ENCODE data around the gene DOP1A.
A peak's percentile ranks its signal among the peaks of the same experiment; 100 is the strongest.

DOP1A gene, protein sequence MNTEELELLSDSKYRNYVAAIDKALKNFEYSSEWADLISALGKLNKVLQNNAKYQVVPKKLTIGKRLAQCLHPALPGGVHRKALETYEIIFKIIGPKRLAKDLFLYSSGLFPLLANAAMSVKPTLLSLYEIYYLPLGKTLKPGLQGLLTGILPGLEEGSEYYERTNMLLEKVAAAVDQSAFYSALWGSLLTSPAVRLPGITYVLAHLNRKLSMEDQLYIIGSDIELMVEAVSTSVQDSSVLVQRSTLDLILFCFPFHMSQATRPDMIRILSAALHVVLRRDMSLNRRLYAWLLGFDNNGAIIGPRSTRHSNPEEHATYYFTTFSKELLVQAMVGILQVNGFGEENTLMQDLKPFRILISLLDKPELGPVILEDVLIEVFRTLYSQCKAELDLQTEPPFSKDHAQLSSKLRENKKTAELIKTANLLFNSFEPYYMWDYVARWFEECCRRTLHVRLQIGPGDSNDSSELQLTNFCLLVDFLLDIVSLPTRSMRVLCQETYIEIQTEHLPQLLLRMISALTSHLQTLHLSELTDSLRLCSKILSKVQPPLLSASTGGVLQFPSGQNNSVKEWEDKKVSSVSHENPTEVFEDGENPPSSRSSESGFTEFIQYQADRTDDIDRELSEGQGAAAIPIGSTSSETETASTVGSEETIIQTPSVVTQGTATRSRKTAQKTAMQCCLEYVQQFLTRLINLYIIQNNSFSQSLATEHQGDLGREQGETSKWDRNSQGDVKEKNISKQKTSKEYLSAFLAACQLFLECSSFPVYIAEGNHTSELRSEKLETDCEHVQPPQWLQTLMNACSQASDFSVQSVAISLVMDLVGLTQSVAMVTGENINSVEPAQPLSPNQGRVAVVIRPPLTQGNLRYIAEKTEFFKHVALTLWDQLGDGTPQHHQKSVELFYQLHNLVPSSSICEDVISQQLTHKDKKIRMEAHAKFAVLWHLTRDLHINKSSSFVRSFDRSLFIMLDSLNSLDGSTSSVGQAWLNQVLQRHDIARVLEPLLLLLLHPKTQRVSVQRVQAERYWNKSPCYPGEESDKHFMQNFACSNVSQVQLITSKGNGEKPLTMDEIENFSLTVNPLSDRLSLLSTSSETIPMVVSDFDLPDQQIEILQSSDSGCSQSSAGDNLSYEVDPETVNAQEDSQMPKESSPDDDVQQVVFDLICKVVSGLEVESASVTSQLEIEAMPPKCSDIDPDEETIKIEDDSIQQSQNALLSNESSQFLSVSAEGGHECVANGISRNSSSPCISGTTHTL (N-terminal part only)

DNA sequence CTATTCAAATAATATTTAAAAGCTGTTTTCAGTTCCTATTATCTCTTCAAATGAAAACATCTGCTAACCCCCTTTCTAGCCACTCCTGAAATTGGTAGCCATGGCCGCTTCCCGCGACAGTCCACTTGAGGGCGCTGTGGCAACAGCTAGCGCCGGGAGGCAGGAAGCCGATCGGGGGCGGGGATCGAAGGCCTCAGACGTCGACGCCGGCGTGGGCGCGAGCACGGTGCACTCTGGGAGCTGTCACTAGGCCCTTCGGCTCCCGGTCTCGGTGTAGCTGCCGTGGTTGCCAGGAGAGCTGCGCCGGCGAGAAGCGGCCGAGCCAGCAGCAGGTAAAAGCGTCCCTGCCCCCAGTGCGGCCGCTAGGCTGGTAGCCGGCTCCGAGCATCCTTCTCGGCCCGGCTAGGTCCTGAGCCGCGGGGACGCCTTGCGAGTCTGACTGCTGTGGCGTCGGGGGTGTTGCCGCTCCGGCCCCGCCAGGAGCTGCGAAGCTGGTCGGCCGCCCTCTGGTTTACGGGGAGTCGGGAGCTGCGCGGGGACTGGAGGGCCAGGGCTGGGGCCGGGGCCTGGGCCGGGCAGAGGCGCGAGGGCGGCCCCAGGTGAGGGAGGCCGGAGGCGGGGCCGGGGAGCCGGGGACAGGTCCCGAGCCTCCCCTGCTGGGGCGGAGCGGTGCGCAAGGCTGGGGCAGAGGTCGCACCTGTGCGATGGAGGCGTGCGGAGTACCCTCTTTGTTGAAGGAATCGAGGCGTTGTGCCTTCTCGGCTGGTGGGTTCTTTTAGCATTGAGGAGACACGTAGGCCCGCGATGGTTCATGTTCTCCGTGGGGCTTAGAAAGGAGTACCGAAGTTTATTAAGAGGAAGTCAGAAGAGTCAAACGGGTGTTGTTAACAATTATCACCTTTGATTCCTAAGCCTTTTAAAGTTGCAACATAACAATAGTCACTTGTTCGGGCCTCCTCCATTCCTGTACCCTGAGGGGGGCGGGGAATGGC lies at the start of gene DOP1A:
Gene DOP1A, plus strand, starts transcription at position 224 of the 992 bp plus-strand sequence. CDS start 29,307 bp downstream, outside the sequence.
- DNase-seq, result peak; percentile 96

DNA sequence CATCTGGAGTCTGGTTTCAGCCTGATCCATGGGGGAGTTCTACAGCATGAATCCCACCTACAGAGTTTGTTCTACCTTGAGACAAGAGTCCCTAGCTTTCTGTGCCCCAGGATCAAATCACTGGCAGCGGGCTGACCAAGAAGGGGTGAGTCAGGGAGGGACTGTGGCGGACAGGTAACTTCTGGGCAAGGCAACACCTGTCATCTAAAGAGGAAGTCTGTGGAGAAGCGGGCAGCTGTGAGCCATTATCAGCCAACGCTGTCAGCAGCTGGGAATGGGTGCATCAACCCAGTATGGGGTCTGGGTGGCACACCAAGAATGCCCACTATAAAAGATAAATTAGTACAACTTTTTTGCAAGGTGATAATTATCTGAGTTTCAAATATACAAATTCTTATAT lies 47.7 kb upstream of the DOP1A start:
- no peak for DNase-seq

DNA sequence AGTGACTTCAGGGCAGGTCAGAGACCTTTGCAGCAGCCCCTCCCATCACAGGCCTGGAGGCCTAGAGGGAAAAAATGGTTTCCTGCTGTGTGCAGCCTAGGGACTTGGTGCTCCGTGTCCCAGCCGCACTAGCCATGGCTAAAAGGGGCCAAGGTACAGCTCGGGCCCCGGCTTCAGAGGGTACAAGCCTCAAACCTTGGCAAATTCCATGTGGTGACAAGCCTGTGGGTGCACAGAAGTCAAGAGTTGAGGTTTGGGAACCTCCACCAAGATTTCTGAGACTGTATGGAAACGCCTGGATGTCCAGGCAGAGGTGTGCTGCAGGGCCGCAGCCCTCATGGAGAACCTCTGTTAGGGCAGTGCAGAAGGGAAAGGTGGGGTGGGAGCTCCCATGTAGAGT lies 35.8 kb upstream of the DOP1A start:
- no peak for DNase-seq

DNA sequence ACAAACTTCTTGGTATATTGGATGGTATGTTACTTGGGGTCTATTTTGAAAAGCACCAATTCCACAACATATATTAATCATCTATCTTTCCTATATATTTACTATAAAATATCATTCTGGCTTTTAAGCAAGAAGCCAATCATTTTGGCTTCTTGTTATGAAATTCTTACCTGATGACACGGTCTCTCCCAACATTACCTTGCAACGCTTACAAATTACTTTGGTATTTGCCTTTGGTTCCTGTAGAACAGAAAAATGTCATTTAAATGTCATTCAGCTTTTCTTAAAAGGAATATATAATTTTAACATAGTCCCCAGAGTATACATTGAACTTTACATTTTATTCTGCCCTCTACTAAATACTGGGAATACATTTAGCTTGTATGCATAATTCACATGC lies 29.2 kb upstream of the DOP1A start:
- DNase-seq, result no peak

DNA sequence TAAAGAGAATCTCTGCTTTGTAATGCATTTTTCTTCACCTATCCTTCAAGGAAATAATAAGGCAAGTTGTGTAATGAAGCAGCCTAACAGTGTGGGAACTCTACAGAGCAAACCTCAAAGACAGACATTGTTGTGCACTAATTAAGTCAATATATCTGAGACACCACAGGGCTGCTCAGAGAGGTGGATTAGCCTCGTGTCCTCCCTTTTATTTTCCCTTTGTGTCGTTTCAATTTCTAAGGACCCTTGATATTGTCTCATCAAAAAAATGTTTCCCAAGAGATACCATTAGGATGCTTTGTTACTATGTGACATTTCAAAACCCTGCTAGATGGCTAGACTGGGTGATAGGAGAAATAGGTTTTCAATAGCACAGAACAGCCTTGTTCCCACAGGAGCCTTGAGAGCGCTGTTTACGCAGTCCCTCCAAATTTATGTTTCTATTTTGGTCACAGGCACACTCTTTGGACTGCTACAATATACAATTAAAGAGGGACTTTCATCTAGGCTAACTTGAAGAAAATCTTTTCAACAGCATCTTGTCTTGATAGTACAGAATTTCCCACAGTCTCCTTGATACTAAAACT lies 24.9 kb upstream of the DOP1A start:
- no peak for DNase-seq

DNA sequence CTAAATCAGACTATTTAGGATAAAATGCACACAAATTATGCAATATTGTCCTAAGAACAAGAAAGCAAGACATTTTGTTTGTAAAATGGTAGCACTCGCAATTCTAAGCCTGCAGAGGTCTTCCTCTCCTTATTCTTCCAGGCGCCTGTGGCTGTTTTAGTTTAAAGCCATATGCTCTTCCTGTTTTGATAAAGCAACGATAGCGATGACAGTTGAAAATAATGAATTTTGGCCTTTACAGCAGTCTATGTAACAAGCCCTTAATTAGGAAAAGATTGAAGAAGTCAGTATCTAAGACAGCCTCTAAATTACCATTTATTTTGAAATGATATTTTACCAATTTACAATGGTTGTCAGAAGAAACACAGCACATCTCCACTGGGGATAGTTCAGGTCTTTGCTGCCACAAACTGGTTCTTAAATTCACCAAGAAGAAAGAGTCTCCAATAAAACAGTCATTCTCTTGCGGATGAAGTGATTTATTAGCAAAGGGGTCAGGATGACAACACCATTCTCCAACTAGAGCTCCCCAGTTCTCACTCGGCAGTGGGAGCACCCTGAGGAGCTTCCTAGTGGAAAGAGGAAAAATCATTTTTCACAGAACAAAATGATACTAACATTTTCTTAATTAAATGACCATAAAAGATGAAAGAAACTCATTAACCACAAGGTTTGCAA lies 23.2 kb upstream of the DOP1A start:
- DNase-seq, result no peak

DNA sequence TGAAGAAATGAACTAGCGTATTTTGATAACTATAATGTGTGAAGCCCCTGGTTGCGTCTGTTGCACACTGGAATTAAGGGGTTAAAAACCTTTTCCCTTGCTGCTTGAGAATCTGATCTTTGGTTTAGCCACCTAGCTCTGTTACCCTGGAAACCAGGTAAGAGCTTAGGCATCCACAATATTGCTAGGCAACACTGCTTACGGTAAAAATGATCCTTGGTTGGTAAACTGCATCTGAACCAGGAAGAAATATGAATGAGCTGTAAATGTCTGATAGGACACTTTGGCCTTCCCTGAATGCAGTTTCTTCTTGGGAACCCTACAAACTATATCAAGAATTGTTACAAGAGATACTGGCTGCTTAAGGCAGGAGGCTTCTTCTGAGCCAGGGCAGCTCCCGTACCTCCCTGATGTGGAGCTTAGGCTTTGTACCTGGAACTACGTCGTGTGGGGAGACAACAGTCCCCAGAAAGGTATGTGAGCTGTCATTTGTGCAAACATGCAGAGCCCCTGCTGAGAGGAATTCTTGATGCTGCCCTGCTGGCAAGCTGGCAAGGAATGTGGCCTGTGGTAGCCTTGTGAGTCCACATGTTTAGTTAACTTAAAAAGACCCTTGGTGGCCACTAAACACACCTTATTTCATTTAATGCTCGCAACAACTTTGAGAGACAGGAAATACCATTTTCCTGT lies 20.3 kb upstream of the DOP1A start:
- DNase-seq, result no peak

DNA sequence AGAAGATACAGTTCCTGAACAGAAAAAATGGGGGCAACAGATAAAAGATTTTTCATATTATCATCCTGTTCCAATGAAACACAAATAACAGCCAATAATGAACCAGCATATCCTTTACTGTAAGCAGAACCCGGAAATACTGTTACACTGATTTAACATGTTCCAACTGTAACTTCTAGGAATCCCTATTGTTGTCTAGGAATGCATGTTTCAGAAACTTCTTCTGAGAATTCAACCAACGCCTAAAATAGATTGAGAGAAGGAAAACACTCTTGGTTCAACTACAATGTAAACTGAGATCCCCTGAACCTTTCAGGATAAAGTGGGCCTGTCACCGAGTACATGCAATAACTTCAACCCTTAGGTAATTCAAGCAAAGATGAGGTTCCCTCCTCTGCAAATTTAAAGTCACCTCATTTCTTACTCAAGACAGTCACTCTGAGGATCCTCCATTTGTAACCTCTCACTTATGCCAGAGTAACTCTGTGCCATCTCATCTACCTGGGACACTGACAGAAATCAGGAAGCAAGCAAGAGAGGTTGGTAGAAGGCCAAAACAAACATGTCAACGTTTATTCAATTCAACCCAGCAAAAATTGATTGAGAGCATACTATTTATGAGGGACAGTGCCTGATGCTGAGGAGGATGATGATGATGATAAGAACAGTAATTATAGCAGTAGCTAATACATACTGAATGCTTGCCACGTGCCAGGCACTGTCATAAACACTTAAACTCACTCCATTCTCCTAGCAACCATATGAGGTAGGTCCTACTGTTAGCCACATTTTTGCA lies 15.9 kb upstream of the DOP1A start:
- DNase-seq, result no peak

DNA sequence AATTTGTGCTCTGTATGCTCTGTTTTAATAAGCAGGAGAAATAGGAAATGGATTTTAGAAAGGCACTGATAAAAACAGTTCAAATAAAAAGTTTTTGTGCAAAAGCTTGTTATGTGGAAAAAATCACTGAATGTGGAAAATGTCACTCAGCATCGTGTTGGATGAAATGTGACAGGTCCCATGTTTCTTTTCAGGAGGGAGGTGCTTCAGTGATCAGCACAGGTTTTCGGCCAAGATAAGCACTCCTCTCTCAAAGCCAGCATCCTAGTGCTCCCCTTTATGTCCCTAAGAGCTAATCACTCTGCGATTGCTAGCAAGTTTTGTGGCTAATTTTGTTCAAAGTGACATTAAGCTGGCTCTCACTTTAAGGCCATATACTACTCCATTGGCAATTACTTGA lies 13.8 kb upstream of the DOP1A start:
- DNase-seq, result no peak

DNA sequence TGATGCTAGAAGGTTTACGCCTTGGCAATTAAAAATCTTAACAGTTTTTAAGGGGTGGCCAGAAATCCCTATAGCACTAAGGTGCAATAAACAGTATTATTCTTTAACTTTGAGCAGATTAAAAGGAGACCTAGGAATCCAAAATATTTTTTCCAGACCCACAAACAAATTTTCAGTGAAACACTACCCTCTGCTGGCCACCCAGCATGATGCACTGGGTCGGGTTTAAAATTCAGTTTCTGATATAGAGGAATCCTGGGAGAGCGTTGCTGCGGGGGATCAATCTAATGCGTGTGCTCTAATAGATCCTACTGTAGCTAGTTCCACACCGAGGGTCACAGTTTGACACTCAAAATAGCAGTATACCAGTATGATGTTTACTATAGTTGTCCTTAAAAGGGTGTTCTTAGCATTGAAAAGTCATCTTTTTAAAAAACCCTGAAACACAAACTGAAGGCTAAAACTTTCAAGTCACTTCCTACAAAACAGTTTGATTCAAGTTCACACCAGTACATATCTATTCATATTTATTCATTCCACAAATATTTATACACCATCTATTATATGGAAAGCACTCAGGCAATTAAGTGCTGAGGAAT lies 12.0 kb upstream of the DOP1A start:
- peak; percentile 40 for DNase-seq

DNA sequence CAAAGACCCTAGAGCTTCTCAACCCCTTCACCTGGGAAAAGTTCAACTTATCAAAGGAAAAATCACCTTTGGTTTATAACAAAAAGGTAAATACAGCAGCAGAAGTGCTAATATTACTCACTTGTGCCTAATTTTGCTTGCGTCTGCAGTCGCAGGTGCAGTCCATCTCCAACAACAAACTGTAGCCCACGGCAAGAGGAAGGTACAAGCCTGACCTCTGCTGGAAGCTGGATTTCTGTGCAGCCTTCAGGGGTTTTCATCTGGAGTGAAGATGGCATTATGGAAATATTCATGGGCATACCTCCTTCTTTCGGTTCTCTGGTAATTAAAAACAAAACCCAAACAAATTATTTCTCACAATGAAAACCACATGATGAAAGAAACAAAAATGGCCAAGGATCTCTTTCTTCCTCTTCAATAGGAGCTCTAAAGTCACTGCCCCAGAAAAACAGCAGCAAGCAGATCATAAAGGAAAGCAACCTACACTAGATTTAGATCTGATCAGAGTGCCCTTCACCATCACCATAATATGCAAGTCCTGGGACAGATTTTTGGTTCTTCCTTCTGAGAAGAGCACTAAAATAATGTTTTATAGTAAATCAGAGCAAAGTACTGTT lies 9.7 kb upstream of the DOP1A start:
- peak; percentile 29 for DNase-seq

DNA sequence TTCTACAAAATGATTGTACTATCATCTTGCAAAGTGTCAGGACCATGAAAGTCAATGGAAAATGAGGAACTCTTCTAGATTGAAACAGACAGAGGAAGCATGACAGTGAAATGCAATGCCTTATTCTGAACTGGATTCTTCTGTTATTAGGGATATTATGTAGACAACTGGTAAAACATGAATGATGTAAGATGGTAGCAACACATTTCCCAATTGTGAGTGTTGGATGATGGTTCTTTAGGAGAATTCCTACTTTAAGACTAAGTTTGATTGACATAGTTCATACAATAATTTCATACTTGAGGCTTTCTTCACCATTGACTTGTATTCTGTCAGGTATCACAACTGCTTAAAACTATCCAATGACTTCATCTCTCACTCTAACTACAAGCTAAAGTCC lies 6.3 kb upstream of the DOP1A start:
- DNase-seq, result no peak

DNA sequence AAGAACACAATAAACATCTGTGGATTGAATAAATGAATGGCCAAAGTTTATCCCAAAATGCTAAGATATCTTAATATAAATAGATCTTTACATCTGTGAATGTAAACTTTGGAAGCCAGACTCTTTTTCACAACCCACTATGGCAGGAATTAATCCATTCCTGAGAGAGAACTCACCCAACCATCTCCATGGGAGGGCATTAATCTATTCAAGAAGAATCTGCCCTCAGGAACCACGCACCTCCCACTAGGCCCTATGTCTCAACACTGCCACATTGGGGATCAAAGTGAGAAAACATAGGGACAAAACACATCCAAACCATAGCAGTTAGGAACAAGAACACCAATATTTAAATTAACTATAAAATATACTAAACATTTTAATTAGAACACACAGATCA lies 5.2 kb upstream of the DOP1A start:
- DNase-seq, result no peak

DNA sequence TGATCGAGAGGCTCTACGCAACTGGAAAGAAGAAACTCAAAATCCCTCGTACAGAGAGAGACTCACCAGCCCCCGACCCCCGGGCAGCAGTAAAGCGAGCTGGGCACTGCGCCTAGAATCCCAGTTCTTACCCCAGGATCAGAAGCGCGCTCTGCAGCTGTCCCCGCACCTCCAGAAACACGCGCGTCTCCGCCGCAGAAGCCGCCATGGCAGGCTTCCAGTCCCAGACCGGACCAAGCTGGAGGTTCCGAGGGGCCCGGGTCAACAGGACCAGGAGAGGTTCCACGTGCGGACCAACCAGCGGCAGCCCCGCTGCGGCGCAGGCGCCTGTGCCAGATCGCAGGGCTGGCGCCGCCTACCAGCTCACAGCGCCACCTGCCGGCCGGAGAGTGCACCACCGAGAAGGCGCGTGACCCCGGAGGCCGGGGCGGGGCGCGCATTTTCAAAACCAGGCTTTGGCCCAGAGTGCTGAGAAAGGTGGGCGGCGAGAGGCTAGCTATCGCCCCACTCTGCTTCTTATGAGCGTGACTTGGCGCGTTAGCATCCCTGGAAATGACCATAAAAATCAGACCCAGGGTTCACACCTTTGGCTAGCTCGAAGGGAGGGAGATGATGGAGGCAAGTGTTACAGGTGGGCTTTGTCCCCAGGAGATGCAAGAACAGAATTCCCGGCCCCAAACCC lies 1.8 kb upstream of the DOP1A start, which contains the start of gene UBE3D:
Gene UBE3D, minus strand, starts transcription at position 331 of the 682 bp plus-strand sequence. Its CDS starts 123 bp downstream, at position 208.
- DNase-seq, result peak; percentile 93

DNA sequence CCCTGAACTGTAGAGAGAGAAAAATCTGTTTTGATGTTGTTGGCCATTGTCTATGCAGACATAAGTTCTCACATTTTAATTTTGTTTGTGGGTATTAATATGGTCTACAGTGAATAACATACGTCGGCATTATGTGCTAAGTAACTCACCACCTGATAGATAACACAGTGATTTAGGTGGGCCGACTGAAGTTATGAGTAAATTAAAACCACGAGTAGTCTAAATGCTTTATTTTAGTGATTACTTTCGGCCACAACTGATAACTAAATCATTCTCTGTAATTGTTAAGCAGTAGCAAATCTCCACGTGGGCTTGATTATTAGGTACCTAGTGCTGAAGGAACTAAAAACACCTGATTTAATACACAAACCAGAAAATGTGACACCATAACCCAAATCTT lies 1.1 kb downstream of the DOP1A start:
- no peak for DNase-seq

DNA sequence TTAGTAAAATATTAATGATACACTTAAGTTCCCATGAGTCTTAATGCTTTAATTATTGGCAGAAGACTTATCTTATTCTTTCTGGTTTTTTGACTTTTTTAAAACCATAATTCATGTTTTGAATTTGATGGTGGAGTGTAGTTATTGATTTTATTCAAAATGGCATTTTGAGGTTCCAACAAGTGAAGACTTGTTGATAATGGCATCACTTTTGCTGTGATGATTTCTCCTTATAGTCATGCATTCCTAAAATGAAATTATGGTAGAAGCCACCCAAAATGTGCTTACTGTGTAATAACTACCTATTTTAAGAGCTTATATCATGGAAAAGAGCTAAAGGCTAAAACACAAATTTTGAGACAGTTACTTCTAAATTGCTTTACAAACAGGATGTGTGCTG lies 2.2 kb downstream of the DOP1A start:
- DNase-seq, result no peak

DNA sequence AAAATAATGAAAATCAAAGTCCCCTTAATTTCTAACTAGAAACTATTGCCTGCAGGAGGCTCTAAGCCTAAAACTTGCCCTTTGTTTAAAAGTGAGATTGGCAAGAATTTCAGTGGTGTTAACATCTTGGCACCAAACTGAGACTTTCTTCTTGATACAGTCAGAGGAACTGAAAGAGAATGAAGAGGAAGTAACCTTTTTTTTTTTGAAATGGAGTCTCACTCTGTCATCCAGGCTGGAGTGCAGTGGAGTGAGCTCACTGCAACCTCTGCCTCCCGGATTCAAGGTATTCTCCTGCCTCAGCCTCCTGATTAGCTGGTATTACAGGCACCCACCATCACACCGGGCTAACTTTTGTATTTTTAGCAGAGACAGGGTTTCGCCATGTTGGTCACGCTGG lies 3.6 kb downstream of the DOP1A start:
- no peak for DNase-seq

DNA sequence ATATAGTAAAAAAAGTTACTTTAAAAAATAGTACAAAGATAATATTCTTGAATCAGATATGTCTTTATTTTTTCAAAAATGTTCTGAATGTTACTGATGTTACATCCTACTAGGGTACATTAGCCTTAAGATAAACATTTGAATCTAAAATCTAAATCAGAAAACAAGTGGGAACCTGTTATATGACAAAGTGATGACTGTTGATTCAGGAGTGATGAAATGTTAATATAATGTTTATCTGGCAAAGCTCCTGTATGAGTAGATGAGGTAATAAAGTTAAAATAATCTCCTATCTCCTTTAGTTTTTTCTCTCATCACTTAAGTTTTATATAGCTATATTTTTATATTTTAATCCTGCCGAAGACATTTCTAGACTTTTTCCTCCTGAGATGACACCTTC lies 4.2 kb downstream of the DOP1A start:
- no peak for DNase-seq

Measured in activated CD4-positive, alpha-beta T cell treated with anti-CD3 and anti-CD28 coated beads, Interleukin-10, Interleukin-2, amounts not matched to agents 100 ng/mL and 50 ng/mL, durations not matched to agents 16 hours and 8 hours (primary cell).